MCF 10A (cell line): ENCODE measurements around the gene TRIM71. TPM values are rescaled to one million over a fixed set of nuclear protein-coding genes. Genes with fewer than 3 reads are reported as not detected.
A peak's percentile ranks its signal among the peaks of the same experiment; 100 is the strongest.
"Not testable (repeated sequence)": the region's sequence is repeated elsewhere in the genome, so short reads cannot be mapped to it uniquely, and the experiment has no call there.

ENCODE experiments used
- BruUV-seq: library from RNA; stranded (reverse); fragments of 400-500 nt; replicated peaks from 2 replicates; lab custom pipeline; 2021; lab: Mats Ljungman, UMichigan
- CTCF ChIA-PET: fragments of 300-600 bp; sonication (Branson Sonifier 250); formaldehyde crosslinking; extraction: SDS; loops from one replicate; lab custom pipeline; 2021; ENCODE audit warnings: antibody characterized with exemption, inconsistent platforms; lab: Yijun Ruan, JAX
- POLR2A ChIA-PET: fragments of 300-600, 350-650 bp; sonication (Branson Sonifier 250); formaldehyde crosslinking; extraction: SDS; loops from one replicate; lab custom pipeline; 2020; ENCODE audit warnings: antibody characterized with exemption, inconsistent platforms; lab: Yijun Ruan, JAX
- DNase-seq: peaks from one replicate; pipeline ENCODE4 v3.0.0-alpha.2; 2018; ENCODE audit not compliant: unreplicated experiment
- H3K27ac Mint-ChIP-seq: one replicate; pipeline ENCODE4 v1.8.0; 2022; ENCODE audit warnings: mild to moderate bottlenecking, low read depth, mixed read lengths; ENCODE audit not compliant: unreplicated experiment
- H3K27me3 Mint-ChIP-seq: one replicate; pipeline ENCODE4 v1.8.0; 2022; ENCODE audit warnings: mixed read lengths; ENCODE audit not compliant: insufficient read depth, unreplicated experiment
- H3K36me3 Mint-ChIP-seq: one replicate; pipeline ENCODE4 v1.8.0; 2022; ENCODE audit warnings: mild to moderate bottlenecking, moderate library complexity, mixed read lengths; ENCODE audit not compliant: insufficient read depth, unreplicated experiment
- H3K4me1 Mint-ChIP-seq: one replicate; pipeline ENCODE4 v1.8.0; 2022; ENCODE audit warnings: mixed read lengths; ENCODE audit not compliant: insufficient read depth, unreplicated experiment
- H3K4me3 Mint-ChIP-seq: one replicate; pipeline ENCODE4 v1.8.0; 2022; ENCODE audit warnings: mild to moderate bottlenecking, moderate library complexity, mixed read lengths; ENCODE audit not compliant: unreplicated experiment
- H3K9me3 Mint-ChIP-seq: one replicate; pipeline ENCODE4 v1.8.0; 2022; ENCODE audit warnings: mixed read lengths; ENCODE audit not compliant: unreplicated experiment
- CTCF ChIP-seq: fragments of 200-600 bp; IDR thresholded peaks from one replicate; pipeline ENCODE4 v1.8.0; 2022; ENCODE audit warnings: antibody characterized with exemption, mild to moderate bottlenecking; ENCODE audit not compliant: unreplicated experiment
- intact Hi-C: fragments of 100-400 bp; cut with micrococcal nuclease; formaldehyde crosslinking; loops from 2 replicates; pipeline ENCODE4 v1.14.1; 2022
- total RNA-seq: library from RNA; stranded (reverse); gene quantifications from 2 replicates; pipeline ENCODE4 v1.2.3, GENCODE V29; 2022

The TRIM71 gene
- total RNA-seq, 1 experiment from 2014 or later, result 0.05 TPM

- peak; percentile 42 for DNase-seq
- peak overlapping the region; percentile 84 for H3K4me3 Mint-ChIP-seq
- H3K4me1 Mint-ChIP-seq, result peaks cover 9% of the 10 kb centered on the region
- ChIA-PET CTCF (interaction anchor here (0.5 to 2.4 kb wide), 19 partner anchors 8 to 1006 kb away, joined by 3 to 18 read pairs (median 4); no protein-coding TSS in a partner anchor), POLR2A (interaction anchor here (0.6 to 1.7 kb wide), 7 partner anchors 33 to 144 kb away, joined by 3 to 7 read pairs (median 3); no protein-coding TSS in a partner anchor)
- TF ChIP-seq CTCF, result no peak
- H3K27me3 Mint-ChIP-seq, result no peaks in the 10 kb centered on the region
- intact Hi-C loops, result loop anchor here (1.0 to 5.0 kb wide), 2 partner anchors 48 to 154 kb away; no protein-coding TSS in a partner anchor
- H3K36me3 Mint-ChIP-seq, result peaks cover 19% of the 10 kb centered on the region
- no TSS peak for BruUV-seq
- H3K9me3 Mint-ChIP-seq, result no peaks in the 10 kb centered on the region
- no peak overlapping the region for H3K27ac Mint-ChIP-seq
These were observed 37.0 kb upstream of the TRIM71 start for GRCh38 chr3:32780735-32781210.

GRCh38 chr3:32781211-32781968 lies 36.4 kb upstream of the TRIM71 start:
- TF ChIP-seq CTCF, result peak; percentile 68
- POLR2A ChIA-PET, result interaction anchor here (0.6 to 1.7 kb wide), 6 partner anchors 71 to 143 kb away, joined by 3 to 7 read pairs (median 3); no protein-coding TSS in a partner anchor

GRCh38 chr3:32781969-32782270 lies 35.9 kb upstream of the TRIM71 start:
- ChIA-PET CTCF (interaction anchor here (0.6 to 2.4 kb wide), 18 partner anchors 9 to 331 kb away, joined by 3 to 18 read pairs (median 4); no protein-coding TSS in a partner anchor), POLR2A (interaction anchor here (1.1 to 1.7 kb wide), 2 partner anchors 89 to 143 kb away, joined by 3 to 7 read pairs; no protein-coding TSS in a partner anchor)
- not testable (repeated sequence) for H3K27me3 Mint-ChIP-seq, H3K9me3 Mint-ChIP-seq, DNase-seq, H3K4me1 Mint-ChIP-seq, H3K27ac Mint-ChIP-seq, BruUV-seq
- intact Hi-C loops, result loop anchor here (1.0 to 5.0 kb wide), 2 partner anchors 50 to 152 kb away; no protein-coding TSS in a partner anchor
- H3K4me3 Mint-ChIP-seq, result peak overlapping the region; percentile 84
- peaks cover 11% of the 10 kb centered on the region for H3K36me3 Mint-ChIP-seq

More at GRCh38 chr3:32781211-32781968, 36.4 kb upstream of the TRIM71 start:
- Mint-ChIP-seq H3K27me3 (no peaks in the 10 kb centered on the region), H3K4me1 (peaks cover 9% of the 10 kb centered on the region), H3K4me3 (peak overlapping the region; percentile 84), H3K36me3 (peaks cover 15% of the 10 kb centered on the region), H3K9me3 (no peaks in the 10 kb centered on the region), H3K27ac (no peak overlapping the region)
- intact Hi-C loops, result loop anchor here (1.0 to 5.0 kb wide), 2 partner anchors 49 to 153 kb away; no protein-coding TSS in a partner anchor
- peak; percentile 76 for DNase-seq
- CTCF ChIA-PET, result interaction anchor here (0.5 to 2.4 kb wide), 28 partner anchors 9 to 1005 kb away, joined by 3 to 18 read pairs (median 4); no protein-coding TSS in a partner anchor
- no TSS peak for BruUV-seq

GRCh38 chr3:32782407-32782806 lies 35.4 kb upstream of the TRIM71 start:
- Mint-ChIP-seq H3K9me3 (no peaks in the 10 kb centered on the region), H3K36me3 (peaks cover 11% of the 10 kb centered on the region), H3K27me3 (no peaks in the 10 kb centered on the region), H3K27ac (no peak overlapping the region), H3K4me1 (peaks cover 9% of the 10 kb centered on the region), H3K4me3 (peak overlapping the region; percentile 84)
- intact Hi-C loops, result loop anchor here (5.0 kb wide), 1 partner anchor 50 kb away; no protein-coding TSS in a partner anchor
- TF ChIP-seq CTCF, result no peak
- no peak for DNase-seq
- no TSS peak for BruUV-seq
- POLR2A ChIA-PET, result no interaction called here
- CTCF ChIA-PET, result interaction anchor here (0.5 to 2.4 kb wide), 12 partner anchors 13 to 292 kb away, joined by 3 to 11 read pairs (median 4); no protein-coding TSS in a partner anchor
